SK-N-SH (cell line): ENCODE data around the gene DNAH11.

ENCODE experiments used
- EP300 ChIP-seq, 2 experiments: IDR thresholded peaks; 2 replicates each; pipeline versions ENCODE4 v1.4.0 to v1.6.1; 2012; ENCODE audit warnings: borderline replicate concordance in 1 of 2, low read depth in 1 of 2, low read length in 1 of 2
- RXRA ChIP-seq: IDR thresholded peaks from 2 replicates; pipeline ENCODE4 v1.4.0; 2012; ENCODE audit warnings: low read depth, mild to moderate bottlenecking, borderline replicate concordance
- USF2 ChIP-seq: fragments of 150-350 bp; IDR thresholded peaks from 2 replicates; pipeline ENCODE4 v1.6.1; 2017; ENCODE audit warnings: antibody characterized with exemption, low read length, low read depth, borderline replicate concordance

DNA sequence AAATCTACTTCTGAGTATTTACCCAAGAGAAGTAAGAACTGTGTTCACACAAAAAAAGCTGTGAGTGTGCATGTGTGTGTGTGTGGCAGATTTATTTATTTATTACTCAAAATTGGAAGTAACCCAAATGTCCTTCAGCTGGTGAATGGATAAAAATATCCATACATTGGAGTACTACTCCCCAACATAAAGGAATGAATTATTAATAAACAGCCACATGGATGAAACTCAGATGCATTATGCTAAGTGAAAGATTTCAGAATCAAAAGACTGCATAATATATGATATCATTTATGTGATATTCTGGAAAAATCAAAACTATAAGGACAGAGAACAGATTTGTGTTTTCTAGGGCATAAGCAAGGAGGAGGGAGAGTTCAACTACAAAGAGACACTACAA is 47.1 kb upstream of the DNAH11 start:
- TF ChIP-seq RXRA (no peak), USF2 (no peak), EP300 (IDR thresholded peaks at IDR 0.05; ENCODE audit: borderline replicate concordance in 1 of 2, low read depth in 1 of 2, low read length in 1 of 2) (no peak)
